MCF 10A (cell line): Measurements from ENCODE around the gene NFE2L2. TPM values are rescaled to one million over a fixed set of nuclear protein-coding genes. Genes with fewer than 3 reads are reported as not detected.
"Not testable (repeated sequence)": the region's sequence is repeated elsewhere in the genome, so short reads cannot be mapped to it uniquely, and the experiment has no call there.

ENCODE experiments used
- BruUV-seq: library from RNA; stranded (reverse); fragments of 400-500 nt; replicated peaks from 2 replicates; lab custom pipeline; 2021; lab: Mats Ljungman, UMichigan
- CTCF ChIA-PET: fragments of 300-600 bp; sonication (Branson Sonifier 250); formaldehyde crosslinking; extraction: SDS; loops from one replicate; lab custom pipeline; 2021; ENCODE audit warnings: antibody characterized with exemption, inconsistent platforms; lab: Yijun Ruan, JAX
- POLR2A ChIA-PET: fragments of 300-600, 350-650 bp; sonication (Branson Sonifier 250); formaldehyde crosslinking; extraction: SDS; loops from one replicate; lab custom pipeline; 2020; ENCODE audit warnings: antibody characterized with exemption, inconsistent platforms; lab: Yijun Ruan, JAX
- DNase-seq: peaks from one replicate; pipeline ENCODE4 v3.0.0-alpha.2; 2018; ENCODE audit not compliant: unreplicated experiment
- H3K27ac Mint-ChIP-seq: one replicate; pipeline ENCODE4 v1.8.0; 2022; ENCODE audit warnings: mild to moderate bottlenecking, low read depth, mixed read lengths; ENCODE audit not compliant: unreplicated experiment
- H3K27me3 Mint-ChIP-seq: one replicate; pipeline ENCODE4 v1.8.0; 2022; ENCODE audit warnings: mixed read lengths; ENCODE audit not compliant: insufficient read depth, unreplicated experiment
- H3K36me3 Mint-ChIP-seq: one replicate; pipeline ENCODE4 v1.8.0; 2022; ENCODE audit warnings: mild to moderate bottlenecking, moderate library complexity, mixed read lengths; ENCODE audit not compliant: insufficient read depth, unreplicated experiment
- H3K4me1 Mint-ChIP-seq: one replicate; pipeline ENCODE4 v1.8.0; 2022; ENCODE audit warnings: mixed read lengths; ENCODE audit not compliant: insufficient read depth, unreplicated experiment
- H3K4me3 Mint-ChIP-seq: one replicate; pipeline ENCODE4 v1.8.0; 2022; ENCODE audit warnings: mild to moderate bottlenecking, moderate library complexity, mixed read lengths; ENCODE audit not compliant: unreplicated experiment
- H3K9me3 Mint-ChIP-seq: one replicate; pipeline ENCODE4 v1.8.0; 2022; ENCODE audit warnings: mixed read lengths; ENCODE audit not compliant: unreplicated experiment
- CTCF ChIP-seq: fragments of 200-600 bp; IDR thresholded peaks from one replicate; pipeline ENCODE4 v1.8.0; 2022; ENCODE audit warnings: antibody characterized with exemption, mild to moderate bottlenecking; ENCODE audit not compliant: unreplicated experiment
- intact Hi-C: fragments of 100-400 bp; cut with micrococcal nuclease; formaldehyde crosslinking; loops from 2 replicates; pipeline ENCODE4 v1.14.1; 2022
- total RNA-seq: library from RNA; stranded (reverse); gene quantifications from 2 replicates; pipeline ENCODE4 v1.2.3, GENCODE V29; 2022

The NFE2L2 gene
- total RNA-seq, 1 experiment from 2014 or later, result 180 TPM

GRCh38 chr2:177225965-177226360 is 38.6 kb downstream of the NFE2L2 start:
- H3K4me3 Mint-ChIP-seq, result no peak overlapping the region
- H3K9me3 Mint-ChIP-seq, result no peaks in the 10 kb centered on the region
- H3K36me3 Mint-ChIP-seq, result peaks cover 100% of the 10 kb centered on the region
- ChIA-PET CTCF (interaction anchor here (0.8 to 1.2 kb wide), 2 partner anchors 56 to 62 kb away, joined by 3 to 10 read pairs; no protein-coding TSS in a partner anchor), POLR2A (interaction anchor here (0.6 to 7.3 kb wide), 9 partner anchors 9 to 951 kb away, joined by 4 to 102 read pairs (median 19); partner anchors contain the start of genes HNRNPA3 and NFE2L2)
- BruUV-seq, result no TSS peak
- peak overlapping the region; percentile 64 for H3K27ac Mint-ChIP-seq
- TF ChIP-seq CTCF, result no peak
- H3K27me3 Mint-ChIP-seq, result no peaks in the 10 kb centered on the region
- H3K4me1 Mint-ChIP-seq, result peaks cover 18% of the 10 kb centered on the region
- intact Hi-C loops, result loop anchor here (2.0 kb wide), 1 partner anchor 71 kb away; no protein-coding TSS in a partner anchor
- DNase-seq, result no peak

GRCh38 chr2:177223436-177223835 is 41.1 kb downstream of the NFE2L2 start:
- Mint-ChIP-seq H3K4me1 (peaks cover 17% of the 10 kb centered on the region), H3K36me3 (peaks cover 100% of the 10 kb centered on the region)
- POLR2A ChIA-PET, result interaction anchor here (0.7 to 6.2 kb wide), 5 partner anchors 11 to 197 kb away, joined by 3 to 32 read pairs (median 4); partner anchors contain the start of genes HNRNPA3 and NFE2L2
- H3K27ac Mint-ChIP-seq, CTCF ChIA-PET, DNase-seq, H3K4me3 Mint-ChIP-seq, H3K9me3 Mint-ChIP-seq, intact Hi-C loops, H3K27me3 Mint-ChIP-seq: not testable (repeated sequence)
- BruUV-seq, result TSS peak; percentile 1

GRCh38 chr2:177221970-177222369 is 42.6 kb downstream of the NFE2L2 start:
- Mint-ChIP-seq H3K27me3 (no peaks in the 10 kb centered on the region), H3K4me3 (no peak overlapping the region), H3K9me3 (no peaks in the 10 kb centered on the region), H3K27ac (no peak overlapping the region), H3K4me1 (peaks cover 12% of the 10 kb centered on the region), H3K36me3 (peaks cover 100% of the 10 kb centered on the region)
- ChIA-PET POLR2A (interaction anchor here (0.7 to 6.2 kb wide), 6 partner anchors 10 to 74 kb away, joined by 3 to 32 read pairs (median 12); partner anchors contain the start of genes HNRNPA3 and NFE2L2), CTCF (interaction anchor here (0.7 to 1.1 kb wide), 2 partner anchors 500 to 1170 kb away, joined by 3 read pairs; no protein-coding TSS in a partner anchor)
- BruUV-seq, result no TSS peak
- TF ChIP-seq CTCF, result no peak
- DNase-seq, result no peak
- intact Hi-C loops, result no loop called here

- peaks cover 100% of the 10 kb centered on the region for H3K36me3 Mint-ChIP-seq
- H3K4me1 Mint-ChIP-seq, result peaks cover 15% of the 10 kb centered on the region
- CTCF ChIA-PET, result interaction anchor here (1.1 kb wide), 1 partner anchor 501 kb away, joined by 3 read pairs; no protein-coding TSS in a partner anchor
- no peak overlapping the region for H3K27ac Mint-ChIP-seq
- no peaks in the 10 kb centered on the region for H3K9me3 Mint-ChIP-seq
- DNase-seq, result no peak
- POLR2A ChIA-PET, result interaction anchor here (0.7 to 6.2 kb wide), 7 partner anchors 9 to 75 kb away, joined by 3 to 32 read pairs (median 7); partner anchors contain the start of genes HNRNPA3 and NFE2L2
- no peak for TF ChIP-seq CTCF
- no TSS peak for BruUV-seq
- intact Hi-C loops, result no loop called here
- H3K4me3 Mint-ChIP-seq, result no peak overlapping the region
- no peaks in the 10 kb centered on the region for H3K27me3 Mint-ChIP-seq
Observed at GRCh38 chr2:177221534-177221933, 43.0 kb downstream of the NFE2L2 start.

DNA sequence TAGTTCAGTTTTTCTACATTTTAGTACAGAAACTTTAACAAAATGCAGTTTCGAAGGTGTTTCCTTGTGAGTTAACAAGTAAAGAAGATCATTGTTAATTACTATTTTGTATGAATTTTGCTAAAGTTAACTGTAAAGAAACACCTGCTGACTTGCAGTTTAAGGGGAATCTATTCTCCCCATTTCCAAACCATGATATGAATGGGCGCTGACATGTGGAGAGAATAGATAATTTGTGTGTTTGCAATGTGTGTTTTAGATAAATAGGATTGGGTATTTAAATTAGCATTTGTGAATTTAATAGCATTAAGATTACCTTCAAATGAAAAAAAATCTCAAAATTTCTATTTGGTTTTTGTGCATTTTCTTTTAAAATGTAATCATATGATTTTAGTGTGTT is 44.7 kb downstream of the NFE2L2 start:
- H3K27me3 Mint-ChIP-seq, BruUV-seq, DNase-seq, H3K4me3 Mint-ChIP-seq, H3K9me3 Mint-ChIP-seq, H3K27ac Mint-ChIP-seq, intact Hi-C loops: not testable (repeated sequence)
- ChIA-PET CTCF (interaction anchor here (0.6 kb wide), 1 partner anchor 45 kb away, joined by 3 read pairs; no protein-coding TSS in a partner anchor), POLR2A (interaction anchor here (0.7 to 2.9 kb wide), 3 partner anchors 9 to 56 kb away, joined by 3 to 17 read pairs (median 4); no protein-coding TSS in a partner anchor)
- Mint-ChIP-seq H3K4me1 (peaks cover 25% of the 10 kb centered on the region), H3K36me3 (peaks cover 100% of the 10 kb centered on the region)
